Heart right ventricle (tissue), 16 donors: Measurements from ENCODE around the gene PAQR9. TPM values are rescaled to one million over a fixed set of nuclear protein-coding genes. Genes with fewer than 3 reads are reported as not detected.

Experiments
- ATAC-seq, 8 donors: fragments of 200-7000 bp; cut with Tn5 transposase; one replicate each; pipeline ENCODE4 v1.9.1; 2020; ENCODE audit warnings: mild to moderate bottlenecking in 8 of 8, moderate library complexity in 8 of 8, moderate number of reproducible peaks in 1 of 8
- DNase-seq, 2 donors: peaks; one replicate each; pipeline ENCODE4 v3.0.0-alpha.2; 2020
- H3K27ac ChIP-seq, 10 donors: fragments of 200-600 bp; sonication (generic) in 2 of 10; one replicate each; pipeline versions ENCODE4 v1.5.0 to v1.8.0; 2020 to 2022; ENCODE audit warnings: mild to moderate bottlenecking in 3 of 10
- H3K27me3 ChIP-seq, 7 donors: fragments of 200-600 bp; one replicate each; pipeline ENCODE4 v1.8.0; 2021 to 2022; ENCODE audit warnings: mild to moderate bottlenecking in 2 of 7
- H3K36me3 ChIP-seq, 9 donors: fragments of 200-600 bp; sonication (generic) in 1 of 9; one replicate each; pipeline versions ENCODE4 v1.5.0 to v1.8.0; 2020 to 2022; ENCODE audit warnings: mild to moderate bottlenecking in 2 of 9
- H3K4me1 ChIP-seq, 9 donors: fragments of 200-600 bp; sonication (generic) in 1 of 9; one replicate each; pipeline versions ENCODE4 v1.5.0 to v1.8.0; 2020 to 2022; ENCODE audit warnings: mild to moderate bottlenecking in 4 of 9
- H3K4me3 ChIP-seq, 10 donors: fragments of 200-600 bp; sonication (generic) in 2 of 10; one replicate each; pipeline versions ENCODE4 v1.5.0 to v1.8.0; 2020 to 2022; ENCODE audit warnings: mild to moderate bottlenecking in 7 of 10, moderate library complexity in 2 of 10
- H3K9me3 ChIP-seq, 11 donors: fragments of 200-600 bp in 10 of 11; sonication (generic) in 2 of 11; one replicate each; pipeline versions ENCODE4 v1.5.0 to v1.8.0; 2013 to 2022; ENCODE audit warnings: mild to moderate bottlenecking in 2 of 11, control low read depth in 1 of 11, moderate library complexity in 1 of 11
- CTCF ChIP-seq, 9 donors: fragments of 200-600 bp; sonication (generic) in 2 of 9; IDR thresholded peaks; one replicate each; pipeline versions ENCODE4 v1.5.0 to v1.8.0; 2021 to 2022; ENCODE audit warnings: antibody characterized with exemption in 9 of 9, mild to moderate bottlenecking in 5 of 9, moderate library complexity in 1 of 9
- WGBS, 2 donors: extraction: QIAGEN DNeasy Blood & Tissue Kit; methylation state at CpG; one replicate each; pipeline ENCODE4 v1.1.7; 2013; ENCODE audit warnings: inconsistent platforms in 1 of 2; 5-methylcytosine and 5-hydroxymethylcytosine counted together
- intact Hi-C, 10 donors: fragments of 100-400 bp; cut with DNase I; formaldehyde crosslinking; loops; one replicate each; pipeline versions ENCODE4 v1.11.1 to v1.14.2; 2022
- polyA plus RNA-seq, 2 donors: library from polyadenylated mRNA; stranded (reverse); fragments of 200-250 nt; gene quantifications; one replicate each; pipeline ENCODE4 v1.2.3, GENCODE V29; 2013
- total RNA-seq, 10 donors: library from RNA; stranded (reverse); fragmentation: NEBNext Ultra II Directional in 3 of 10; extraction: Animal tissue kit (Norgen Biotek cat#: 25700) in 3 of 10; gene quantifications; one replicate each; pipeline versions ENCODE4 v1.2.1 to v1.2.4, GENCODE V29; 2021 to 2023
- donor health status: Arrhythmogenic right ventricular cardiomyopathy.
- donor health status: ischemic (EF 13 %, LVEDD 7.1; RV severe dilation, severe dysfunction).
- donor health status: healthy with polysubstance abuse.
- donor health status: DM: no; HTN: yes; CAD: no.
- donor health status: DM: no; HTN: no; CAD: no.
- donor health status: ischemic (EF 25% LVEDD 6.9; RV normal size, moderate dysfunction).
- donor health status: ischemic (EF 25% LVEDD 5.7; RV mildly dilated, moderate dysfunction).
- donor health status: healthy.
- donor health status: DM: yes; HTN: yes; CAD: no.
- donor health status: Ischemic cardiomyopathy.
- donor health status: ischemic (EF 35%, LVEDD 5.7; RV mildly dilated, moderate dysfunction).
- donor health status: nonischemic (EF 11% LVEDD 7.7; RV severe dilation, severe dysfunction).
- donor health status: DM: yes; HTN: yes; CAD: no.
- donor health status: PGD.
- donor health status: ischemic (EF 29% LVEDD 5.4; RV normal size, mild dysfunction).
- donor health status: nonischemic (EF 23%, LVEDD 6.1; RV moderate dilation, normal function).

PAQR9 gene
- total and polyA plus RNA-seq, 12 donors, result 3.9 to 18.4 (median 14.7) TPM

- Histone ChIP-seq H3K27me3 (no peaks in the 10 kb centered on the region), H3K4me3 (no peak overlapping the region), H3K27ac (no peak overlapping the region), H3K36me3 (no peaks in the 10 kb centered on the region), H3K9me3 (no peaks in the 10 kb centered on the region), H3K4me1 (peaks cover 0 to 68% (median 56%) of the 10 kb centered on the region in 9 donors)
- no peak for TF ChIP-seq CTCF (IDR thresholded peaks at IDR 0.05)
- no peak for ATAC-seq
- no peak for DNase-seq
- intact Hi-C loops, result loop anchor here in 1 of 10 donors (5.0 kb wide), 1 partner anchor 428 kb away; the partner anchor contains the start of gene ATR
- WGBS, 2 donors, result 84 to 87% methylated on average over 2 of the region's 2 CpGs
These were observed 41.3 kb upstream of the PAQR9 start for GRCh38 chr3:143004823-143005222.

GRCh38 chr3:143002727-143003126 lies 39.3 kb upstream of the PAQR9 start:
- Histone ChIP-seq H3K27me3 (no peaks in the 10 kb centered on the region), H3K4me1 (peaks cover 0 to 72% (median 57%) of the 10 kb centered on the region in 9 donors), H3K9me3 (no peaks in the 10 kb centered on the region), H3K4me3 (peak overlapping the region in 9 of 10 donors; percentile 62 to 91 (median 77)), H3K36me3 (no peaks in the 10 kb centered on the region), H3K27ac (peak overlapping the region in 2 of 10 donors; percentile 86 to 94)
- 6% methylated on average over 9 of the region's 9 CpGs for WGBS, 2 donors
- intact Hi-C loops, result loop anchor here in 1 of 10 donors (5.0 kb wide), 1 partner anchor 425 kb away; the partner anchor contains the start of gene ATR
- DNase-seq (no peak), ATAC-seq (no peak)
- TF ChIP-seq CTCF (IDR thresholded peaks at IDR 0.05), result no peak

GRCh38 chr3:143002083-143002712 lies 38.7 kb upstream of the PAQR9 start:
- Histone ChIP-seq H3K27me3 (no peaks in the 10 kb centered on the region), H3K4me3 (peak overlapping the region; percentile 62 to 91 (median 77)), H3K9me3 (no peaks in the 10 kb centered on the region), H3K36me3 (no peaks in the 10 kb centered on the region), H3K4me1 (peaks cover 0 to 72% (median 57%) of the 10 kb centered on the region in 9 donors), H3K27ac (peak overlapping the region in 9 of 10 donors; percentile 82 to 94 (median 90))
- ATAC-seq, result peak in 3 of 8 donors; percentile 0 to 25 (median 2)
- no peak for TF ChIP-seq CTCF (IDR thresholded peaks at IDR 0.05)
- intact Hi-C loops, result loop anchor here in 1 of 10 donors (5.0 kb wide), 1 partner anchor 425 kb away; the partner anchor contains the start of gene ATR
- DNase-seq, result no peak
- WGBS, 2 donors, result 0 to 1% methylated on average over 19 of the region's 19 CpGs

- DNase-seq, result peak; percentile 93 to 98
- 0% methylated on average over 55 of the region's 55 CpGs for WGBS, 2 donors
- intact Hi-C loops, result loop anchor here in 2 of 10 donors (2.0 to 5.0 kb wide), 2 partner anchors 423 to 424 kb away; partner anchors contain the start of gene ATR (in 2 of the 2)
- peak; percentile 94 to 99 (median 96) for ATAC-seq
- H3K4me1 ChIP-seq, result peaks cover 0 to 66% (median 56%) of the 10 kb centered on the region in 9 donors
- H3K36me3 ChIP-seq, result no peaks in the 10 kb centered on the region
- H3K4me3 ChIP-seq, result peak within 1 kb of the TSS; percentile 62 to 91 (median 77)
- H3K9me3 ChIP-seq, result no peaks in the 10 kb centered on the region
- H3K27ac ChIP-seq, result peak within 1 kb of the TSS; percentile 52 to 94 (median 89)
- TF ChIP-seq CTCF (IDR thresholded peaks at IDR 0.05), result peak in 4 of 9 donors; percentile 5 to 16 (median 10)
- H3K27me3 ChIP-seq, result no peaks in the 10 kb centered on the region
These were observed 38.1 kb upstream of the PAQR9 start, which contains the start of gene U2SURP for GRCh38 chr3:143001369-143002082. TSS of gene U2SURP (plus strand) at chr3:143001570. CDS start at chr3:143001629, 59 bp downstream.
